GM21619 (cell line): ENCODE measurements around the gene SERPINA9.
"Not testable (repeated sequence)": the region's sequence is repeated elsewhere in the genome, so short reads cannot be mapped to it uniquely, and the experiment has no call there.

Source experiments
- ATAC-seq: cut with Tn5 transposase; IDR thresholded peaks from one replicate; pipeline ENCODE4 v1.9.1; 2021; ENCODE audit not compliant: unreplicated experiment

The SERPINA9 gene

GRCh38 chr14:94427016-94427613 lies 48.9 kb downstream of the SERPINA9 start:
- no peak for ATAC-seq

GRCh38 chr14:94426526-94426925 lies 49.5 kb downstream of the SERPINA9 start:
- no peak for ATAC-seq

GRCh38 chr14:94424371-94424770 lies 51.6 kb downstream of the SERPINA9 start:
- ATAC-seq, result no peak

- no peak for ATAC-seq
These were observed 52.4 kb downstream of the SERPINA9 start for GRCh38 chr14:94423453-94424056.

- no peak for ATAC-seq
These were observed 54.7 kb downstream of the SERPINA9 start for GRCh38 chr14:94421316-94421715.

- not testable (repeated sequence) for ATAC-seq
These were observed 58.3 kb downstream of the SERPINA9 start for GRCh38 chr14:94417497-94418205.
